Measurements from ENCODE around the gene RHOU.

RHOU gene

GRCh38 chr1:228785366-228786330, 50.4 kb downstream of the RHOU start:
- no peak for DNase-seq (ENCODE audit: low spot score)

- DNase-seq (ENCODE audit: low spot score) = no peak
Measured at GRCh38 chr1:228786361-228787129, 51.3 kb downstream of the RHOU start.

GRCh38 chr1:228791791-228792190, 56.5 kb downstream of the RHOU start:
- DNase-seq (ENCODE audit: low spot score) = no peak

GRCh38 chr1:228792601-228793000, 57.3 kb downstream of the RHOU start:
- DNase-seq (ENCODE audit: low spot score) = no peak

- DNase-seq (ENCODE audit: low spot score) = no peak
Measured at GRCh38 chr1:228793032-228793431, 57.8 kb downstream of the RHOU start.

- no peak for DNase-seq (ENCODE audit: low spot score)
Measured at GRCh38 chr1:228794173-228794572, 58.9 kb downstream of the RHOU start.

GRCh38 chr1:228794810-228795209, 59.5 kb downstream of the RHOU start:
- DNase-seq (ENCODE audit: low spot score) = no peak

GRCh38 chr1:228795596-228795995, 60.3 kb downstream of the RHOU start:
- DNase-seq (ENCODE audit: low spot score) = no peak
